OCI-LY7 (cell line): Measurements from ENCODE around the gene ZNF764. TPM values are rescaled to one million over a fixed set of nuclear protein-coding genes. Genes with fewer than 3 reads are reported as not detected.

Experiments used
- BruUV-seq: library from RNA; stranded (reverse); fragments of 400-500 nt; replicated peaks from 2 replicates; lab custom pipeline; 2021; lab: Mats Ljungman, UMichigan
- CTCF ChIA-PET: fragments of 300-600 bp; sonication (Branson Sonifier 250); formaldehyde crosslinking; loops from one replicate; lab custom pipeline; 2022; ENCODE audit warnings: antibody characterized with exemption; ENCODE audit not compliant: unreplicated experiment; lab: Charles Lee
- POLR2A ChIA-PET: fragments of 300-600 bp; sonication (Branson Sonifier 250); formaldehyde crosslinking; loops from one replicate; lab custom pipeline; 2022; ENCODE audit warnings: antibody characterized with exemption; lab: Charles Lee
- DNase-seq: peaks from one replicate; pipeline ENCODE4 v3.0.0-alpha.2; 2015; ENCODE audit warnings: low spot score
- H2AFZ ChIP-seq: fragments of 200-600 bp; sonication (generic), shearing (Covaris generic); 2 replicates; pipeline ENCODE4 v1.6.1; 2014; ENCODE audit warnings: mild to moderate bottlenecking, antibody characterized with exemption, low read length, moderate library complexity
- H3K27ac ChIP-seq: fragments of 200-600 bp; sonication (generic); 2 replicates; pipeline ENCODE4 v1.5.1; 2014; ENCODE audit warnings: mixed run types, low read depth, mild to moderate bottlenecking, moderate library complexity, low read length, inconsistent platforms; ENCODE audit not compliant: poor library complexity, severe bottlenecking
- H3K36me3 ChIP-seq: fragments of 200-600 bp; sonication (generic); 2 replicates; pipeline ENCODE4 v1.6.1; 2014; ENCODE audit warnings: mild to moderate bottlenecking, antibody characterized with exemption, low read length, moderate library complexity, mixed read lengths; ENCODE audit not compliant: insufficient read depth
- H3K4me1 ChIP-seq: fragments of 200-600 bp; sonication (generic); 2 replicates; pipeline ENCODE4 v1.5.1; 2014; ENCODE audit warnings: mild to moderate bottlenecking, low read length; ENCODE audit not compliant: insufficient read depth, poor library complexity, severe bottlenecking
- H3K4me2 ChIP-seq: fragments of 200-600 bp; sonication (generic); 2 replicates; pipeline ENCODE4 v1.6.1; 2014; ENCODE audit warnings: mild to moderate bottlenecking, low read length
- H3K4me3 ChIP-seq: fragments of 200-600 bp; sonication (generic); 2 replicates; pipeline ENCODE4 v1.5.1; 2014; ENCODE audit warnings: mild to moderate bottlenecking, low read depth, low read length; ENCODE audit not compliant: poor library complexity, severe bottlenecking
- H3K79me2 ChIP-seq: fragments of 200-600 bp; sonication (generic); 2 replicates; pipeline ENCODE4 v1.6.1; 2016; ENCODE audit warnings: low read depth, mild to moderate bottlenecking, low read length, moderate library complexity, mixed read lengths; ENCODE audit not compliant: insufficient read depth
- H3K9me2 ChIP-seq: fragments of 200-600 bp; sonication (generic); 2 replicates; pipeline ENCODE4 v1.6.1; 2016; ENCODE audit warnings: mild to moderate bottlenecking, low read length, mixed read lengths; ENCODE audit not compliant: insufficient read depth
- H3K9me3 ChIP-seq: fragments of 200-600 bp; sonication (generic); 2 replicates; pipeline ENCODE4 v1.6.1; 2014; ENCODE audit warnings: mild to moderate bottlenecking, mixed run types, low read length, mixed read lengths
- H4K20me1 ChIP-seq: fragments of 200-600 bp; sonication (generic); 2 replicates; pipeline ENCODE4 v1.6.1; 2014; ENCODE audit warnings: mild to moderate bottlenecking, antibody characterized with exemption, low read length, moderate library complexity, mixed read lengths; ENCODE audit not compliant: insufficient read depth
- EZH2phosphoT487 ChIP-seq: fragments of 200-600 bp; sonication (generic); IDR thresholded peaks from 2 replicates; pipeline ENCODE4 v1.6.1; 2018; ENCODE audit warnings: low read depth, borderline replicate concordance, mild to moderate bottlenecking, mixed run types, antibody characterized with exemption, low read length, moderate library complexity, mixed read lengths
- intact Hi-C: fragments of 100-400 bp; cut with micrococcal nuclease; formaldehyde crosslinking; loops from one replicate; pipeline ENCODE4 v1.10.0; 2022; ENCODE audit not compliant: unreplicated experiment
- total RNA-seq, 2 experiments: library from RNA; depleted of rRNA in 1 of 2; stranded (reverse); fragments of >200 nt in 1 of 2; shearing (Covaris generic) in 1 of 2; gene quantifications; 2 replicates each; pipeline ENCODE4 v1.2.3, GENCODE V29; 2014 to 2022
- TF ChIP-seq, protein P1 (sequence below): fragments of 200-600 bp; sonication (generic); conservative IDR thresholded peaks from 2 replicates; pipeline ENCODE4 v1.5.1; 2014; ENCODE audit warnings: mild to moderate bottlenecking, antibody characterized with exemption, low read length, moderate library complexity, mixed read lengths

The ZNF764 gene
- total RNA-seq, 2 experiments from 2014 or later: 12.8 to 14.6 TPM

DNA sequence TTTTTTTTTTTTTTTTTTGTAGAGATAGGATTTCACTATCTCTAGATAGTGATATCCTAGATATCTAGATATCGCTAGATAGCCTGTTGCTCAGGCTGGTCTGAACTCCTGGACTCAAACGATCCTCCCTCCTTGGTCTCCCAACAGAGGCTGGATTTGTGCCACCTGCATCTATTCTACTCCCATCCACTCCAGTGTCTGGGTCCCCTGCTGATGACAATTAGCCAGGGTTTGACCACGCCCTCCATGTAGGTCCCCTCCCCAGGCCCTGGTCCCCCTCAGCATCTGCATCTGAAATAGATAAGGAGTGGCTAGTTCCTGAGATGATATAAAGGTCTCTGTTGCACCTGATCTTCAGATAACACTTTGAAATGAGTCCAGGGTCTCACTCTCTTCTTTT lies 11.1 kb upstream of the ZNF764 start:
- DNase-seq: no peak
- H3K27ac ChIP-seq: no peak overlapping the region
- TF ChIP-seq EZH2phosphoT487: no peak
- TF ChIP-seq, protein P1, sequence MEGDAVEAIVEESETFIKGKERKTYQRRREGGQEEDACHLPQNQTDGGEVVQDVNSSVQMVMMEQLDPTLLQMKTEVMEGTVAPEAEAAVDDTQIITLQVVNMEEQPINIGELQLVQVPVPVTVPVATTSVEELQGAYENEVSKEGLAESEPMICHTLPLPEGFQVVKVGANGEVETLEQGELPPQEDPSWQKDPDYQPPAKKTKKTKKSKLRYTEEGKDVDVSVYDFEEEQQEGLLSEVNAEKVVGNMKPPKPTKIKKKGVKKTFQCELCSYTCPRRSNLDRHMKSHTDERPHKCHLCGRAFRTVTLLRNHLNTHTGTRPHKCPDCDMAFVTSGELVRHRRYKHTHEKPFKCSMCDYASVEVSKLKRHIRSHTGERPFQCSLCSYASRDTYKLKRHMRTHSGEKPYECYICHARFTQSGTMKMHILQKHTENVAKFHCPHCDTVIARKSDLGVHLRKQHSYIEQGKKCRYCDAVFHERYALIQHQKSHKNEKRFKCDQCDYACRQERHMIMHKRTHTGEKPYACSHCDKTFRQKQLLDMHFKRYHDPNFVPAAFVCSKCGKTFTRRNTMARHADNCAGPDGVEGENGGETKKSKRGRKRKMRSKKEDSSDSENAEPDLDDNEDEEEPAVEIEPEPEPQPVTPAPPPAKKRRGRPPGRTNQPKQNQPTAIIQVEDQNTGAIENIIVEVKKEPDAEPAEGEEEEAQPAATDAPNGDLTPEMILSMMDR: no peak
- H2AFZ ChIP-seq: no peak overlapping the region
- CTCF ChIA-PET: no interaction called here
- no peak overlapping the region for H3K4me2 ChIP-seq
- intact Hi-C loops: no loop called here
- H3K9me3 ChIP-seq: no peaks in the 10 kb centered on the region
- H4K20me1 ChIP-seq: no peaks in the 10 kb centered on the region
- H3K36me3 ChIP-seq: no peaks in the 10 kb centered on the region
- BruUV-seq: no TSS peak
- no peak overlapping the region for H3K4me3 ChIP-seq
- H3K4me1 ChIP-seq: peaks cover 30% of the 10 kb centered on the region
- peaks cover 16% of the 10 kb centered on the region for H3K79me2 ChIP-seq
- H3K9me2 ChIP-seq: no peaks in the 10 kb centered on the region
- POLR2A ChIA-PET: interaction anchor here (1.7 to 1.8 kb wide), 2 partner anchors 11 to 41 kb away, joined by 6 to 11 read pairs; partner anchors contain the start of genes ZNF689 and ZNF764

DNA sequence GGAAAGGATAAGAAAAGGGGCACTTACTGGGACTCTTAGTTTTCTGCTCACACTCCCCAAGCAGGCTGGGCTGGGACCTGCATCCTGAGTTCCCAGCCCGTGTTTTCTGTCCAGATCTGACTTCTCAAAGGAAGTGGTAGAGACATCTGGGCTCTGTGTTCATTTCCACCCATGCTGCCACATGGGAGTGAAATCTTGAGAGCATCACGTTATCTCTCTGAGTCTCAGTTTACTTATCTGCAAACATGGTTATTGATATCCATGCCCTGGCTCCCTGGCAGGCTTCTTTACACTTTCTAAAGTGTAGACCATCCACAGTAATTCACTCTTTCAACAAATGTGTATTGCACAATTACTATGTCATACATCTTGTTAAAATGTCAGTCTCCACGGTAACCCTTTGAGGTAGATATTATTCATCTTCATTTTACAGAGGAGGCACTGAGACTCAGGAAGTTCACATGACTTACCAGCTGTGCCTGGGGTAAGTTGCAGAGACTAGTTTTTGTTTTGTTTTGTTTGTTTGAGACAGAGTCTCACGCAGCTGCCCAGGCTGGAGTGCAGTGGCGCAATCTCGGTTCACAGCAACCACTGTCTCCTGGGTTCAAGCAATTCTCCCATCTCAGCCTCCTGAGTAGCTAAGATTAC lies 9.9 kb upstream of the ZNF764 start:
- no TSS peak for BruUV-seq
- Histone ChIP-seq H3K4me3 (peak overlapping the region; percentile 7), H3K9me3 (no peaks in the 10 kb centered on the region), H3K79me2 (peaks cover 7% of the 10 kb centered on the region), H3K27ac (peak overlapping the region; percentile 43), H4K20me1 (no peaks in the 10 kb centered on the region), H2AFZ (peak overlapping the region; percentile 19; the same call in 1 of the 2 replicates), H3K9me2 (no peaks in the 10 kb centered on the region), H3K4me2 (peak overlapping the region; percentile 48), H3K36me3 (no peaks in the 10 kb centered on the region), H3K4me1 (peaks cover 25% of the 10 kb centered on the region)
- intact Hi-C loops: no loop called here
- ChIA-PET POLR2A (interaction anchor here (0.7 to 1.8 kb wide), 5 partner anchors 10 to 129 kb away, joined by 3 to 11 read pairs (median 4); partner anchors contain the start of genes ZNF689 and ZNF764), CTCF (no interaction called here)
- TF ChIP-seq EZH2phosphoT487: no peak
- TF ChIP-seq, protein P1: no peak
- peak; percentile 66 for DNase-seq
